GM12801 (cell line): ENCODE measurements around the gene DYNLRB1.

ENCODE experiments used
- CTCF ChIP-seq: IDR thresholded peaks from one replicate; pipeline ENCODE4 v1.5.1; 2011; ENCODE audit warnings: control low read depth; ENCODE audit not compliant: insufficient read length; ENCODE audit errors: extremely low read depth

The DYNLRB1 gene

GRCh38 chr20:34527016-34527415 lies 10.8 kb downstream of the DYNLRB1 start:
- TF ChIP-seq CTCF, result no peak

- TF ChIP-seq CTCF, result no peak
These were observed 12.7 kb downstream of the DYNLRB1 start for GRCh38 chr20:34528921-34529297.

- no peak for TF ChIP-seq CTCF
These were observed 13.5 kb downstream of the DYNLRB1 start for GRCh38 chr20:34529742-34530141.

GRCh38 chr20:34530342-34530741 lies 14.1 kb downstream of the DYNLRB1 start:
- no peak for TF ChIP-seq CTCF

GRCh38 chr20:34531608-34532265 lies 15.5 kb downstream of the DYNLRB1 start:
- TF ChIP-seq CTCF, result no peak

GRCh38 chr20:34532320-34532719 lies 16.1 kb downstream of the DYNLRB1 start:
- no peak for TF ChIP-seq CTCF

- TF ChIP-seq CTCF, result no peak
These were observed 16.5 kb downstream of the DYNLRB1 start for GRCh38 chr20:34532756-34533155.
